Caco-2 (cell line): ENCODE results near the gene GCM1. TPM values are rescaled to one million over a fixed set of nuclear protein-coding genes. Genes with fewer than 3 reads are reported as not detected.

Source experiments
- BruUV-seq: library from RNA; stranded (reverse); fragments of 400-500 nt; replicated peaks from 2 replicates; lab custom pipeline; 2021; lab: Mats Ljungman, UMichigan
- CTCF ChIA-PET: fragments of 300-600 bp; sonication (Branson Sonifier 250); formaldehyde crosslinking; loops from one replicate; lab custom pipeline; 2022; ENCODE audit warnings: antibody characterized with exemption; lab: Charles Lee
- POLR2A ChIA-PET: fragments of 300-600 bp; sonication (Branson Sonifier 250); formaldehyde crosslinking; loops from one replicate; lab custom pipeline; 2022; ENCODE audit warnings: antibody characterized with exemption; lab: Charles Lee
- DNase-seq, 2 experiments: peaks; one replicate each; pipeline versions ENCODE4 v3.0.0 to v3.0.0-alpha.2; 2020 to 2022
- H3K27me3 ChIP-seq: replicated peaks from 2 replicates; pipeline ENCODE4 v1.6.0; 2011; ENCODE audit warnings: low read length; ENCODE audit not compliant: control insufficient read depth, insufficient read depth
- H3K36me3 ChIP-seq: 2 replicates; pipeline ENCODE4 v1.5.1; 2011; ENCODE audit warnings: low read length; ENCODE audit not compliant: control insufficient read depth, insufficient read depth
- H3K4me1 ChIP-seq: fragments of 250-450 bp; sonication (Bioruptor Pico); 2 replicates; pipeline ENCODE4 v1.5.1; 2020; ENCODE audit warnings: mild to moderate bottlenecking
- H3K4me3 ChIP-seq: 2 replicates; pipeline ENCODE4 v1.5.1; 2011; ENCODE audit warnings: low read depth, mild to moderate bottlenecking, control low read depth, low read length
- H3K9me3 ChIP-seq: fragments of 250-450 bp; sonication (Bioruptor Pico); 2 replicates; pipeline ENCODE4 v1.5.1; 2020; ENCODE audit warnings: mild to moderate bottlenecking, moderate library complexity
- H3K27ac Mint-ChIP-seq: one replicate; pipeline ENCODE4 v1.8.0; 2022; ENCODE audit warnings: mixed read lengths; ENCODE audit not compliant: unreplicated experiment
- H3K27me3 Mint-ChIP-seq: one replicate; pipeline ENCODE4 v1.8.0; 2022; ENCODE audit warnings: mixed read lengths; ENCODE audit not compliant: insufficient read depth, unreplicated experiment
- H3K36me3 Mint-ChIP-seq: one replicate; pipeline ENCODE4 v1.8.0; 2022; ENCODE audit warnings: mild to moderate bottlenecking, mixed read lengths; ENCODE audit not compliant: insufficient read depth, unreplicated experiment
- H3K4me1 Mint-ChIP-seq: one replicate; pipeline ENCODE4 v1.8.0; 2022; ENCODE audit warnings: low read depth, mixed read lengths; ENCODE audit not compliant: unreplicated experiment
- H3K4me3 Mint-ChIP-seq: one replicate; pipeline ENCODE4 v1.8.0; 2022; ENCODE audit warnings: mild to moderate bottlenecking, moderate library complexity, mixed read lengths; ENCODE audit not compliant: unreplicated experiment
- H3K9me3 Mint-ChIP-seq: one replicate; pipeline ENCODE4 v1.8.0; 2022; ENCODE audit warnings: mixed read lengths; ENCODE audit not compliant: unreplicated experiment
- CTCF ChIP-seq, 2 experiments: fragments of 200-600 bp in 1 of 2; IDR thresholded peaks; 1 replicate in 1 of 2; 2 replicates in 1 of 2; pipeline versions ENCODE4 v1.5.1 to v1.8.0; 2011 to 2022; ENCODE audit warnings: antibody characterized with exemption in 1 of 2, control low read depth in 1 of 2, inconsistent platforms in 1 of 2, low read depth in 1 of 2, low read length in 1 of 2, mild to moderate bottlenecking in 1 of 2, moderate library complexity in 1 of 2; ENCODE audit not compliant: insufficient read depth in 1 of 2, severe bottlenecking in 1 of 2, unreplicated experiment in 1 of 2
- intact Hi-C: fragments of 100-400 bp; cut with micrococcal nuclease; formaldehyde crosslinking; loops from one replicate; pipeline ENCODE4 v1.10.0; 2022; ENCODE audit not compliant: unreplicated experiment
- total RNA-seq: library from RNA; stranded (reverse); gene quantifications from 2 replicates; pipeline ENCODE4 v1.2.3, GENCODE V29; 2022

GCM1 gene
- total RNA-seq, 1 experiment from 2014 or later: 0.79 TPM

- Mint-ChIP-seq H3K36me3 (peaks cover 57% of the 10 kb centered on the region), H3K27ac (no peak overlapping the region)
- peaks cover 3% of the 10 kb centered on the region for H3K36me3 ChIP-seq
Observed at GRCh38 chr6:53095270-53095669, 53.4 kb downstream of the GCM1 start.

GRCh38 chr6:53090576-53090975 is 58.1 kb downstream of the GCM1 start:
- H3K27ac Mint-ChIP-seq: no peak overlapping the region
- no peak overlapping the region for H3K4me3 ChIP-seq
- H3K4me3 Mint-ChIP-seq: no peak overlapping the region
- H3K4me1 ChIP-seq: no peaks in the 10 kb centered on the region
- H3K36me3 ChIP-seq: peaks cover 3% of the 10 kb centered on the region
- no peaks in the 10 kb centered on the region for H3K9me3 ChIP-seq
- TF ChIP-seq CTCF (IDR thresholded peaks at IDR 0.05; ENCODE audit: insufficient read depth in 1 of 2, low read depth in 1 of 2, low read length in 1 of 2, severe bottlenecking in 1 of 2, unreplicated experiment in 1 of 2): no peak
- intact Hi-C loops: no loop called here
- ChIA-PET POLR2A (no interaction called here), CTCF (no interaction called here)
- no peaks in the 10 kb centered on the region for H3K27me3 ChIP-seq
- DNase-seq: no peak
- no TSS peak for BruUV-seq
- H3K27me3 Mint-ChIP-seq: no peaks in the 10 kb centered on the region
- H3K4me1 Mint-ChIP-seq: no peaks in the 10 kb centered on the region
- peaks cover 64% of the 10 kb centered on the region for H3K36me3 Mint-ChIP-seq
- no peaks in the 10 kb centered on the region for H3K9me3 Mint-ChIP-seq

More at GRCh38 chr6:53095270-53095669, 53.4 kb downstream of the GCM1 start:
- H3K9me3 ChIP-seq: no peaks in the 10 kb centered on the region
- H3K4me1 Mint-ChIP-seq: no peaks in the 10 kb centered on the region
- no peak for TF ChIP-seq CTCF (IDR thresholded peaks at IDR 0.05; ENCODE audit: insufficient read depth in 1 of 2, low read depth in 1 of 2, low read length in 1 of 2, severe bottlenecking in 1 of 2, unreplicated experiment in 1 of 2)
- no TSS peak for BruUV-seq
- H3K27me3 ChIP-seq: no peaks in the 10 kb centered on the region
- ChIA-PET POLR2A (no interaction called here), CTCF (interaction anchor here (0.5 kb wide), 2 partner anchors 253 to 400 kb away, joined by 3 to 4 read pairs; no protein-coding TSS in a partner anchor)
- H3K27me3 Mint-ChIP-seq: no peaks in the 10 kb centered on the region
- intact Hi-C loops: no loop called here
- no peaks in the 10 kb centered on the region for H3K4me1 ChIP-seq
- H3K9me3 Mint-ChIP-seq: no peaks in the 10 kb centered on the region
- H3K4me3 Mint-ChIP-seq: no peak overlapping the region
- DNase-seq: no peak
- no peak overlapping the region for H3K4me3 ChIP-seq

- Histone ChIP-seq H3K4me3 (no peak overlapping the region), H3K27me3 (no peaks in the 10 kb centered on the region), H3K4me1 (no peaks in the 10 kb centered on the region), H3K9me3 (no peaks in the 10 kb centered on the region), H3K36me3 (peaks cover 3% of the 10 kb centered on the region)
- POLR2A ChIA-PET: no interaction called here
- Mint-ChIP-seq H3K27me3 (no peaks in the 10 kb centered on the region), H3K4me1 (no peaks in the 10 kb centered on the region), H3K36me3 (peaks cover 57% of the 10 kb centered on the region), H3K27ac (no peak overlapping the region), H3K4me3 (no peak overlapping the region), H3K9me3 (no peaks in the 10 kb centered on the region)
- intact Hi-C loops: no loop called here
- TF ChIP-seq CTCF (IDR thresholded peaks at IDR 0.05; ENCODE audit: insufficient read depth in 1 of 2, low read depth in 1 of 2, low read length in 1 of 2, severe bottlenecking in 1 of 2, unreplicated experiment in 1 of 2): no peak
- DNase-seq: no peak
- no TSS peak for BruUV-seq
- CTCF ChIA-PET: no interaction called here
Observed at GRCh38 chr6:53089948-53090347, 58.7 kb downstream of the GCM1 start.
